Astrocyte of the spinal cord (primary cell): Measurements from ENCODE around the gene XRCC3.

ENCODE experiments used
- DNase-seq: peaks from one replicate; pipeline ENCODE4 v3.0.0; 2011; ENCODE audit warnings: low read depth, low spot score
- H3K4me3 ChIP-seq: 2 replicates; pipeline ENCODE4 v1.5.1; 2011; ENCODE audit warnings: low read depth, mild to moderate bottlenecking, low read length, moderate library complexity
- CTCF ChIP-seq: IDR thresholded peaks from 2 replicates; pipeline ENCODE4 v1.5.1; 2012; ENCODE audit warnings: low read depth, mild to moderate bottlenecking, low read length, inconsistent platforms
- in situ Hi-C: cut with HindIII; loops from 2 replicates; pipeline ENCODE4 v1.10.0; 2017; ENCODE audit warnings: low sequenced_read_pairs

XRCC3 gene

DNA sequence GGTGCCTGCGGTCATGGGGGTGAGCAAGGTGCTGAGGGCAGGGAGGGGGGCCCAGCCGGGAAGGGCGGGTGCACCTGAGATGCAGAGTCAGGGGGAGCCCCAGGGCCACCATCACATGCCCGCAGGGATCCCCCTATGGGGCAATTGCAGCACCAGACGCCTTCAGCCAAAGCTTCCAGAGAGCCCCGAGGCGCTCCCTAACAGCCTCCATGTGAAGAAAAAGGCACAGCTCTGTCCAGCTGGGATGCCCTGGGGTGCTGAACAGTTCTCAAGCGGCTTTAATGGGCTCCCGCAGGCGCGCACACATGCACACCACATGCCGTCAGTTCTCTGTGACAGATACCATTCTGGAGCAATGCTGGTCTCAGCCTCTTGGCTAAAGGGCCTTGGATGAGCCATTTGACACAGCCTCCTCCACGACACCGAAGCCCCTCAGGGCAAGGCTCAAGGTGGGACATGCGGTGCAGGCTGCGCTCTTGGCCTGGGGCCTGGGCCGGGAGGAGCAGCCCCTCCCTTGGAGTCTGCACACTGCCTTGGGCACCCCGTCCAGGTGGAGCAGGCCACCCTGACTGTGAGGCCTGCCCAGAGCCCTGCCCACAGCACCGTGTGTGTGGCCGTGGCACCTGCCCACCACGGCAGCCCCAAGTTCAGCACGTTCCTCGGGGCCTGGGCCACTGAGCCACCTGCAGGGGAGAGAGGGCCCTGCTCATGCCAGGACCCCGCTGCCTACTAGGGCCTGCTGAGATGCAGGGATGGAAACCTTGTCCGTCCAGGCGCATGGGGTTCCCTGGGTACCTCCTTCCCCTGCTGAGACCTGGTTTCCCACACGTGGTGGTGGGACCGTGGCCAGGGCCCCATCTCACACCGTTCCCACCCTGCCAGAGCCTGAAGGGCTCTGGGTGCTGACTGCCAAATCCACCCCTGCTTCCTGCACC, 7.7 kb downstream of the XRCC3 start:
- TF ChIP-seq CTCF, result no peak
- in situ Hi-C loops, result no loop called here
- no peak overlapping the region for H3K4me3 ChIP-seq
- DNase-seq, result no peak

- TF ChIP-seq CTCF, result no peak
- in situ Hi-C loops, result no loop called here
- no peak overlapping the region for H3K4me3 ChIP-seq
- no peak for DNase-seq
Measured at GRCh38 chr14:103706551-103707328, 8.5 kb downstream of the XRCC3 start.

GRCh38 chr14:103705504-103706284, 9.6 kb downstream of the XRCC3 start:
- TF ChIP-seq CTCF, result no peak
- no peak for DNase-seq
- no peak overlapping the region for H3K4me3 ChIP-seq
- in situ Hi-C loops, result no loop called here

GRCh38 chr14:103705118-103705503, 10.1 kb downstream of the XRCC3 start:
- DNase-seq, result no peak
- in situ Hi-C loops, result no loop called here
- no peak overlapping the region for H3K4me3 ChIP-seq
- TF ChIP-seq CTCF, result no peak

GRCh38 chr14:103704708-103705107, 10.5 kb downstream of the XRCC3 start:
- TF ChIP-seq CTCF, result no peak
- in situ Hi-C loops, result no loop called here
- DNase-seq, result no peak
- no peak overlapping the region for H3K4me3 ChIP-seq
